Middle frontal gyrus (tissue), 1 donor: ENCODE data around the gene ITPR2.
"Not testable (repeated sequence)": the region's sequence is repeated elsewhere in the genome, so short reads cannot be mapped to it uniquely, and the experiment has no call there.

Source experiments
- DNase-seq: peaks from one replicate; pipeline ENCODE4 v3.0.0-alpha.2; 2015; ENCODE audit warnings: low spot score; ENCODE audit errors: extremely low spot score

Gene ITPR2

GRCh38 chr12:26767116-26767515, 65.9 kb downstream of the ITPR2 start:
- DNase-seq = no peak

- DNase-seq = no peak
Observed at GRCh38 chr12:26762186-26762585, 70.8 kb downstream of the ITPR2 start.

- DNase-seq = no peak
Observed at GRCh38 chr12:26761775-26762174, 71.2 kb downstream of the ITPR2 start.

- DNase-seq = no peak
Observed at GRCh38 chr12:26760657-26761293, 72.2 kb downstream of the ITPR2 start.

GRCh38 chr12:26755362-26755761, 77.6 kb downstream of the ITPR2 start:
- not testable (repeated sequence) for DNase-seq

- no peak for DNase-seq
Observed at GRCh38 chr12:26754148-26754547, 78.8 kb downstream of the ITPR2 start.

- DNase-seq = no peak
Observed at GRCh38 chr12:26751179-26751578, 81.8 kb downstream of the ITPR2 start.

GRCh38 chr12:26750531-26751175, 82.3 kb downstream of the ITPR2 start:
- no peak for DNase-seq

GRCh38 chr12:26749781-26750180, 83.2 kb downstream of the ITPR2 start:
- no peak for DNase-seq

- DNase-seq = no peak
Observed at GRCh38 chr12:26748741-26749431, 84.1 kb downstream of the ITPR2 start.

GRCh38 chr12:26748412-26748740, 84.6 kb downstream of the ITPR2 start:
- no peak for DNase-seq

- no peak for DNase-seq
Observed at GRCh38 chr12:26746121-26746714, 86.8 kb downstream of the ITPR2 start.

- DNase-seq = no peak
Observed at GRCh38 chr12:26744697-26745440, 88.1 kb downstream of the ITPR2 start.

- no peak for DNase-seq
Observed at GRCh38 chr12:26744042-26744626, 88.9 kb downstream of the ITPR2 start.

- DNase-seq = no peak
Observed at GRCh38 chr12:26741584-26742227, 91.3 kb downstream of the ITPR2 start.

GRCh38 chr12:26740991-26741390, 92.0 kb downstream of the ITPR2 start:
- DNase-seq = no peak

- DNase-seq = no peak
Observed at GRCh38 chr12:26740348-26740747, 92.6 kb downstream of the ITPR2 start.

- no peak for DNase-seq
Observed at GRCh38 chr12:26737487-26738030, 95.4 kb downstream of the ITPR2 start.

- DNase-seq = no peak
Observed at GRCh38 chr12:26736563-26737486, 96.2 kb downstream of the ITPR2 start.
